Endodermal cell (in vitro differentiated cells): ENCODE data around the gene PANX1. TPM values are rescaled to one million over a fixed set of nuclear protein-coding genes. Genes with fewer than 3 reads are reported as not detected.
A peak's percentile ranks its signal among the peaks of the same experiment; 100 is the strongest.

Experiments
- DNase-seq: peaks from one replicate; pipeline ENCODE4 v3.0.0-alpha.2; 2017
- H3K27ac ChIP-seq: 2 replicates; pipeline ENCODE4 v1.5.1; 2013; ENCODE audit warnings: mild to moderate bottlenecking, low read depth, low read length, moderate library complexity
- H3K27me3 ChIP-seq: 2 replicates; pipeline ENCODE4 v1.6.1; 2013; ENCODE audit warnings: mild to moderate bottlenecking, low read length, moderate library complexity; ENCODE audit not compliant: insufficient read depth, control insufficient read depth, poor library complexity, severe bottlenecking
- H3K36me3 ChIP-seq: 2 replicates; pipeline ENCODE4 v1.7.0; 2013; ENCODE audit warnings: mild to moderate bottlenecking, low read length, moderate library complexity; ENCODE audit not compliant: control insufficient read depth, insufficient read depth
- H3K4me1 ChIP-seq: one replicate; pipeline ENCODE4 v1.7.0; 2013; ENCODE audit warnings: low read length; ENCODE audit not compliant: control insufficient read depth, insufficient read depth
- H3K4me3 ChIP-seq: 2 replicates; pipeline ENCODE4 v1.5.1; 2013; ENCODE audit warnings: mild to moderate bottlenecking, low read length, moderate library complexity
- H3K9ac ChIP-seq: 2 replicates; pipeline ENCODE4 v1.6.1; 2013; ENCODE audit warnings: mild to moderate bottlenecking, low read length, moderate library complexity; ENCODE audit not compliant: poor library complexity, severe bottlenecking; ENCODE audit errors: extremely low read depth
- H3K9me3 ChIP-seq: 2 replicates; pipeline ENCODE4 v1.6.1; 2013; ENCODE audit warnings: mild to moderate bottlenecking, low read length, moderate library complexity; ENCODE audit not compliant: control insufficient read depth
- H3K27ac Mint-ChIP-seq: 2 replicates; pipeline ENCODE4 v1.8.0; 2020; ENCODE audit warnings: mixed read lengths
- H3K27me3 Mint-ChIP-seq: 2 replicates; pipeline ENCODE4 v1.8.0; 2021; ENCODE audit warnings: mild to moderate bottlenecking, mixed read lengths; ENCODE audit not compliant: insufficient read depth
- H3K36me3 Mint-ChIP-seq: 2 replicates; pipeline ENCODE4 v1.8.0; 2020; ENCODE audit warnings: low read depth, mixed read lengths
- H3K4me1 Mint-ChIP-seq: 2 replicates; pipeline ENCODE4 v1.8.0; 2020; ENCODE audit warnings: mixed read lengths
- H3K4me3 Mint-ChIP-seq: 2 replicates; pipeline ENCODE4 v1.8.0; 2020; ENCODE audit warnings: mild to moderate bottlenecking, moderate library complexity, mixed read lengths
- H3K9me3 Mint-ChIP-seq: 2 replicates; pipeline ENCODE4 v1.8.0; 2020; ENCODE audit warnings: mild to moderate bottlenecking, mixed read lengths
- WGBS, 2 experiments: methylation state at CpG; one replicate each; pipeline versions ENCODE4 v1.1.5 to v1.1.7; 2013; ENCODE audit warnings: missing lambda C conversion rate in 2 of 2, mixed read lengths in 1 of 2; ENCODE audit not compliant: insufficient coverage in 1 of 2, insufficient read length in 1 of 2; 5-methylcytosine and 5-hydroxymethylcytosine counted together
- total RNA-seq, 2 donors: library from RNA; stranded (reverse); fragmentation: NEBNext Ultra II Directional in 1 of 2; extraction: Animal tissue kit (Norgen Biotek cat#: 25700) in 1 of 2; gene quantifications; 2 replicates in 1 of 2; 3 replicates in 1 of 2; pipeline ENCODE4 v1.2.1, GENCODE V29; 2021
- TF ChIP-seq, protein P1 (sequence below): fragments of 200-600 bp; sonication (generic); conservative IDR thresholded peaks from 2 replicates; pipeline ENCODE4 v1.5.0; 2021; ENCODE audit warnings: antibody characterized with exemption, mild to moderate bottlenecking

PANX1 gene
- total RNA-seq, 2 donors from 2014 or later: 19.4 to 21.0 TPM

DNA sequence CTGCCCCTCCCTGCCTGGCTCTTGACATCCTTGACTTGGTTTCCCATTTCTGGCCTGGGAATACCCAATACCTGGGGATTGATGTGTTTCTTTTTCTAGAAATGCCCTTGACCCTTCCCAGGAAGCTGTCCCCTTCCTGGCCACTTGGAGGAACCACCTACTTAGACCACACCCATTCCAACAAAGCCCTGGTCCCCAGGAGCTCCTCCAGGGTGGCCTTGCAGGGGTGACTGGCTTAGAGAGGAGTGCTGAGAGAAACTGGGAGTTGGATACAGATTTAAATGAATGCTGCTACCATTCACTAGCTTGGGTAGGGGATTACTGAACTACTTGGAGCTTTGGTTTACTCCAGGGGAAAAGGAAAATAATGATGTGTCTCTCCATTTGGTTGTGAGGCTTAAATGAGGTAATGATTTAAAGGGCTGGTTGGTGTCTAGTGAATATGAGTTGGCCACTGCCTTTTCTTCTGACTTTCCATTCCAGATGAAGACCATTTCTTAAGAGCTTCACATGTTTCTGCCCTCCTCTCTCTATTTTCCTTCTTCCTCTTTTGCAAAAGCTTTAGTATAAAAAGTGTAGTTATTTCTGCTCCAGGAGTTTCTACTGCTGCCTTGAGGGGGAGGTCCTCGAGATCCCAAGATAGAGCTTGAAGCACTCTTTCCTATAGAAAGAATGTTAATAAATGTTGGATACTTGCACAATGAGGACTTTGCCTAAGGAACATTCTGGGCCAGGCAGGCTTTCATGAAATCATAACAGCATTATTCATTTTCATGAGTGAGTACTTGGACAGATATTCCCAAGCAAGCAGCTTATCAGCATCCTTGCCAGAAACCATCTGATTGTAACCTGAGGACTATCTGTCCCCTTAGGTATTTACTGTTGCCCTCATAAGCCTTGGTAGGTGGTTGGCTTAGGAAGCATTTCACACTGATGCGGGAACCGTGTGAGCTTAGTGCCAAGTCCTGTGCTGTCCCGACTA is 22.4 kb downstream of the PANX1 start:
- Mint-ChIP-seq H3K27ac (no peak overlapping the region), H3K4me1 (peaks cover 34% of the 10 kb centered on the region), H3K36me3 (peaks cover 15% of the 10 kb centered on the region), H3K27me3 (no peaks in the 10 kb centered on the region), H3K4me3 (no peak overlapping the region), H3K9me3 (no peaks in the 10 kb centered on the region)
- WGBS, 2 experiments: 83 to 92% methylated on average over 1 to 4 of the region's 4 CpGs
- no peaks in the 10 kb centered on the region for H3K27me3 ChIP-seq
- H3K4me1 ChIP-seq: peaks cover 12% of the 10 kb centered on the region
- H3K4me3 ChIP-seq: no peak overlapping the region
- TF ChIP-seq, protein P1, sequence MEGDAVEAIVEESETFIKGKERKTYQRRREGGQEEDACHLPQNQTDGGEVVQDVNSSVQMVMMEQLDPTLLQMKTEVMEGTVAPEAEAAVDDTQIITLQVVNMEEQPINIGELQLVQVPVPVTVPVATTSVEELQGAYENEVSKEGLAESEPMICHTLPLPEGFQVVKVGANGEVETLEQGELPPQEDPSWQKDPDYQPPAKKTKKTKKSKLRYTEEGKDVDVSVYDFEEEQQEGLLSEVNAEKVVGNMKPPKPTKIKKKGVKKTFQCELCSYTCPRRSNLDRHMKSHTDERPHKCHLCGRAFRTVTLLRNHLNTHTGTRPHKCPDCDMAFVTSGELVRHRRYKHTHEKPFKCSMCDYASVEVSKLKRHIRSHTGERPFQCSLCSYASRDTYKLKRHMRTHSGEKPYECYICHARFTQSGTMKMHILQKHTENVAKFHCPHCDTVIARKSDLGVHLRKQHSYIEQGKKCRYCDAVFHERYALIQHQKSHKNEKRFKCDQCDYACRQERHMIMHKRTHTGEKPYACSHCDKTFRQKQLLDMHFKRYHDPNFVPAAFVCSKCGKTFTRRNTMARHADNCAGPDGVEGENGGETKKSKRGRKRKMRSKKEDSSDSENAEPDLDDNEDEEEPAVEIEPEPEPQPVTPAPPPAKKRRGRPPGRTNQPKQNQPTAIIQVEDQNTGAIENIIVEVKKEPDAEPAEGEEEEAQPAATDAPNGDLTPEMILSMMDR: no peak
- H3K36me3 ChIP-seq: peaks cover 17% of the 10 kb centered on the region
- no peak overlapping the region for H3K9ac ChIP-seq
- H3K27ac ChIP-seq: no peak overlapping the region
- no peak for DNase-seq
- no peaks in the 10 kb centered on the region for H3K9me3 ChIP-seq

DNA sequence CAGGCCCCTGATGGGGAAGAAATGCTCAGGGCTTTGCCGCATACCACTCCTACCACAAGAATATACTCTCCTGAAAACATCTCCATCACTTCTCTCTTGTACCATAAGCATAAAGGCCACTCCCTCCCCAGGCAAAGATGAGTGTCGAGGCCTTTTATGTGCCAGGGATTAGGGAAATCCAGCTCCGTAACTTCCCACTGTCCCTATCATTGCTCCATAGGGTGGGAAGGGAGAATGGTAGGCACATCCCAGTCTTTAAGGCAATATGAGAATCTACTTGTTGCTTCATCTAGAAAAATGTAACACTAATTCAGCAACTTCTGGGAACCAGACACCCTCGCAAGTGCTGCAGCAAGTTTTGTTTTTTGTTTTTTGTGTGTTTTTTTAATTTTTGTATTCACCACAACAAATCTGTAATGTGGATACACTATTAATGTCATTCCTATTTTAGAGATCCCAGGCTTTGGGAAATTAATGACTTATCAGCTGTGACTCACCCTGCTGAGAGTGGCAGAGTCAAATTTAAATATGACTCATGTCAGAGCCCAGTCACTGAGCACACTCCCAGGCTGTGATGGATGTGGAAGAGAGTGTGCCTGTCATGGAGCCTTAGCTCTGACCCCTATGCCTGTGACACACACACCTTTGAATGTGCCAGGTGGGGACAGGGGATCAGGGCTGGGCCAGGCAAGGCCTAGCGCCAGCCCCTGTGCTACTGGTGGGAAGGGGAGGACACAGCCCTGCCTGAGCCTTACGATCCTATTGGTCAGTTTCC is 23.4 kb downstream of the PANX1 start:
- peaks cover 22% of the 10 kb centered on the region for H3K36me3 Mint-ChIP-seq
- Histone ChIP-seq H3K4me3 (no peak overlapping the region), H3K9me3 (no peaks in the 10 kb centered on the region), H3K27ac (no peak overlapping the region), H3K27me3 (no peaks in the 10 kb centered on the region), H3K36me3 (peaks cover 23% of the 10 kb centered on the region), H3K9ac (no peak overlapping the region), H3K4me1 (peaks cover 12% of the 10 kb centered on the region)
- H3K9me3 Mint-ChIP-seq: peaks cover 4% of the 10 kb centered on the region
- TF ChIP-seq, protein P1: no peak
- H3K27me3 Mint-ChIP-seq: no peaks in the 10 kb centered on the region
- peak; percentile 74 for DNase-seq
- 78 to 100% methylated on average over 1 to 5 of the region's 6 CpGs for WGBS, 2 experiments
- no peak overlapping the region for H3K4me3 Mint-ChIP-seq
- peaks cover 34% of the 10 kb centered on the region for H3K4me1 Mint-ChIP-seq
- H3K27ac Mint-ChIP-seq: peak overlapping the region; percentile 40

DNA sequence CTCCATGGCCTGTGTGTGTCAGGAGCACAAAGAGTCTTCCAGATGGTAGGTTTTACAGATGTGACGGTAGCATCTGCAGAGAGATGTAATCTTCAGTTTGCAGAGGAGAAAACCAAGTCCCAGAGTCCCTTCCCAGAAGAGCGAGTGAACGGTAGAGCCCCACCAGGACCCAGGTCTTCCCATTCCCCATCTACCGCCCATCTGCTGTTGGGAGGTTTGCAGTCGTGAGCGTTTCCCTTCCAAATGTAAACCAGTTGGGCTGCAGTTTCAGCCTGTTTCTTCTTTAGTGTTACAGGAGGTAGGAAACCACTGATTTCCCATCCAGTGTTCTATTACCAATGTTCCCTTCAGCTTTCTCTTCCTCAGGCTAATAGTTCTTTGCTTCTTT is 24.0 kb downstream of the PANX1 start:
- peaks cover 27% of the 10 kb centered on the region for H3K36me3 Mint-ChIP-seq
- H3K4me3 Mint-ChIP-seq: no peak overlapping the region
- no peak overlapping the region for H3K4me3 ChIP-seq
- H3K27me3 ChIP-seq: no peaks in the 10 kb centered on the region
- no peaks in the 10 kb centered on the region for H3K27me3 Mint-ChIP-seq
- H3K4me1 ChIP-seq: peaks cover 12% of the 10 kb centered on the region
- no peak overlapping the region for H3K27ac ChIP-seq
- no peak for DNase-seq
- peaks cover 23% of the 10 kb centered on the region for H3K36me3 ChIP-seq
- H3K4me1 Mint-ChIP-seq: peaks cover 34% of the 10 kb centered on the region
- TF ChIP-seq, protein P1: no peak
- H3K9me3 Mint-ChIP-seq: peaks cover 7% of the 10 kb centered on the region
- H3K9ac ChIP-seq: no peak overlapping the region
- WGBS, 2 experiments: 95 to 97% methylated on average over 4 to 6 of the region's 6 CpGs
- H3K9me3 ChIP-seq: no peaks in the 10 kb centered on the region
- peak overlapping the region; percentile 40 for H3K27ac Mint-ChIP-seq
